ENCODE results near the gene SLC26A1. TPM values are rescaled to one million over a fixed set of nuclear protein-coding genes. Genes with fewer than 3 reads are reported as not detected.

The SLC26A1 gene
- total RNA-seq, 1 donor, result 0.27 TPM

DNA sequence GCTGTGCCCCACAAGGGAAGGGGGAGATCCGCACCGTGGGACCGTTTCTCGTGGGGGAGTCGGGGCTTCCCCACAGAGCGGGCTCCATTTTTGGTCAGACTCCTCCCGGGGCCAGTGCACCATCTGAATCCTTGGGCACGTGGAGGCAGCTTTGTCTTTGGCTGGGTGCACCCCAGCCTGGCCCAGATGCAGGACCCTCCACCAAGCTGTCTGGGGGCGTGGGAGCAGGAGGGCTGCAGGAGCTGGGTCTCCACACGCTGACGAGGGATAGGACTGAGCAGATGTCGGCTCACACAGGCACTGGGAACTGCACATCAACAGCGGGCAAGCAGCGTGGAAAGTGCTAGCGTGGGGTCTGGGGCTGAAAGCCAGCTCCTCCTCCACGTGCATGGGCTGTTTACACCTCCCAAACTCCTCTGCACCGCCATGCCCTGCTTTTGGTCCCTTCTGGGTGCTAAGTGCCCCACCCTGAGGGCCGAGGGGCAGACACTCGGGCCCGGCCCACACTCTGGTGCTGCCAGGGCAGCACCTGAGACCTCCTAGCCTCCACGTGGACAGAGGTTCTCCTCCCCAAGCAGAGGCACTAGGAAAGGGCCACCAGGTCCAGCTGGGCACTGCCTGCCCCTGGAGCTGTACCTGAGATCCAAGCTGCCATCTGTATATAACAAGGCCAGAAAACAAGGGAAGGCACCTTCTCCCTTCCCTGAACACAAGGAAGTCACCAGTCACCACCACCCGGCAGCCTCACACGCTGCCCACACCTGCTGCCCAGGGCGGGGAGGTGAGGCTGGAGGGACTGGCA, 33.7 kb downstream of the SLC26A1 start:
- TF ChIP-seq, protein P1, sequence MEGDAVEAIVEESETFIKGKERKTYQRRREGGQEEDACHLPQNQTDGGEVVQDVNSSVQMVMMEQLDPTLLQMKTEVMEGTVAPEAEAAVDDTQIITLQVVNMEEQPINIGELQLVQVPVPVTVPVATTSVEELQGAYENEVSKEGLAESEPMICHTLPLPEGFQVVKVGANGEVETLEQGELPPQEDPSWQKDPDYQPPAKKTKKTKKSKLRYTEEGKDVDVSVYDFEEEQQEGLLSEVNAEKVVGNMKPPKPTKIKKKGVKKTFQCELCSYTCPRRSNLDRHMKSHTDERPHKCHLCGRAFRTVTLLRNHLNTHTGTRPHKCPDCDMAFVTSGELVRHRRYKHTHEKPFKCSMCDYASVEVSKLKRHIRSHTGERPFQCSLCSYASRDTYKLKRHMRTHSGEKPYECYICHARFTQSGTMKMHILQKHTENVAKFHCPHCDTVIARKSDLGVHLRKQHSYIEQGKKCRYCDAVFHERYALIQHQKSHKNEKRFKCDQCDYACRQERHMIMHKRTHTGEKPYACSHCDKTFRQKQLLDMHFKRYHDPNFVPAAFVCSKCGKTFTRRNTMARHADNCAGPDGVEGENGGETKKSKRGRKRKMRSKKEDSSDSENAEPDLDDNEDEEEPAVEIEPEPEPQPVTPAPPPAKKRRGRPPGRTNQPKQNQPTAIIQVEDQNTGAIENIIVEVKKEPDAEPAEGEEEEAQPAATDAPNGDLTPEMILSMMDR (IDR thresholded peaks at IDR 0.05; ENCODE audit: insufficient read depth, low read length), result no peak
- DNase-seq (ENCODE audit: low read depth), result no peak

DNA sequence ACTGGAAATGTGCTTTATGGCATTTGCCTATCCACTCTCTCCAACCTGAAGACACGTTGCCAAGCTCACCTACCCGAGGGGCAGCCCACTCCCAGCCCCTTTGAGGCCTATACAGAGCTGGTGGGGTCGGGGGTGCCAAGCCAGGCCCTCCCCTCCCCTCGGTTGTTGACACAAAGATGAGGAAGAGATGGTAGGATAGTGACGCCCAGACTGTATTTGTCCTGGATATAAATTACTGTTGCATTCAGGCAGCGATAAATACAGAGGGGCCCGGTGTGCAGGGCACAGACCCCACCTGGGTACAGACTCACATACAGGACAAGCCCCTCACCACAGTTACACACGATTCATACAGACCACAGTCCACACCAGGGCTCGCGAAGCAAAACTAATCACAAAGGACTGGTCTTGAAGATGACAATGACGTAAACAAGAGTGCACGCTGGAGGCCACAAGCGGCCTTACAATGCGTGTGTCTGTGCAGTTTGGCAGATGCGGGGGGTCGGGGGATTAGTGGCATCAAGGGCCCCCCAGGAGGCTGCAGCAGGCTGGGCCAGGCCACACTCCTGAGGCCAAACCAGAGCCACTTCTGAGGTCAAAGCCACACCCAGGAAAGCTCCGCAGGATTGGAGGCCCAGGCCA, 34.4 kb downstream of the SLC26A1 start:
- no peak for DNase-seq (ENCODE audit: low read depth)
- no peak overlapping the region for H3K4me3 ChIP-seq (ENCODE audit: low read depth, low read length)
- TF ChIP-seq, protein P1 (IDR thresholded peaks at IDR 0.05; ENCODE audit: insufficient read depth, low read length), result no peak

More for the DNA sequence above, 33.7 kb downstream of the SLC26A1 start:
- no peak overlapping the region for H3K4me3 ChIP-seq (ENCODE audit: low read depth, low read length)

DNA sequence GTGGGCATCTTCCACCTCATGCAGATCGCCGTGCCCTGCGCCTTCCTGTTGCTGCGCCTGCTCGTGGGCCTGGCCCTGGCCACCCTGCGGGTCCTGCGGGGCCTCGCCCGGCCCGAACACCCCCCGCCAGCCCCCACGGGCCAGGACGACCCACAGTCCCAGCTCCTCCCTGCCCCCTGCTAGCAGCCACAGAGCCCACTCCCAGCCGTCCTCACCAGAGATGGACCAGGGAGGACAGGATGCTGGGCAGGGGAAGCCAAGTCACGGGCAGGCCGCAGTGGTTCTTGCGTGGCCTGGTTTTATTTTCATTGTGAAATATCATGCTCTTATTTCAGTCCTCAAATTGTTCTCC, 34.9 kb downstream of the SLC26A1 start:
- TF ChIP-seq, protein P1 (IDR thresholded peaks at IDR 0.05; ENCODE audit: insufficient read depth, low read length), result no peak
- no peak overlapping the region for H3K4me3 ChIP-seq (ENCODE audit: low read depth, low read length)
- DNase-seq (ENCODE audit: low read depth), result no peak

DNA sequence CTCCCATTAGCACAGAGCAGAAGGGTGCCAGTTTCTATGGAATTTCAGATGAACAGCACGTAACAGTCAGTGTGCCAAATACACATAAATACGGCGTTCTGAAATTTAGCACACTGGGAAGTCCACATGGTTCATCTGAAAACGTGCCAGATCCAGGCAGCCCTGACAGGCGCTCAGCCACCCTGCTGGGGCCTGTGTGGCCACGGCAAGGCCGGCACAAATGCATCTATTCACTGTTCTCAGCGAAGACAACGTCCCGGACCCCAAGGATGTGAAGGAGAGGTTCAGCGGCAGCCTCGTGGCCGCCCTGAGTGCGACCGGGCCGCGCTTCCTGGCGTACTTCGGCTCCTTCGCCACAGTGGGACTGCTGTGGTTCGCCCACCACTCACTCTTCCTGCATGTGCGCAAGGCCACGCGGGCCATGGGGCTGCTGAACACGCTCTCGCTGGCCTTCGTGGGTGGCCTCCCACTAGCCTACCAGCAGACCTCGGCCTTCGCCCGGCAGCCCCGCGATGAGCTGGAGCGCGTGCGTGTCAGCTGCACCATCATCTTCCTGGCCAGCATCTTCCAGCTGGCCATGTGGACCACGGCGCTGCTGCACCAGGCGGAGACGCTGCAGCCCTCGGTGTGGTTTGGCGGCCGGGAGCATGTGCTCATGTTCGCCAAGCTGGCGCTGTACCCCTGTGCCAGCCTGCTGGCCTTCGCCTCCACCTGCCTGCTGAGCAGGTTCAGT, 35.5 kb downstream of the SLC26A1 start:
- TF ChIP-seq, protein P1 (IDR thresholded peaks at IDR 0.05; ENCODE audit: insufficient read depth, low read length), result no peak
- no peak overlapping the region for H3K4me3 ChIP-seq (ENCODE audit: low read depth, low read length)
- no peak for DNase-seq (ENCODE audit: low read depth)

DNA sequence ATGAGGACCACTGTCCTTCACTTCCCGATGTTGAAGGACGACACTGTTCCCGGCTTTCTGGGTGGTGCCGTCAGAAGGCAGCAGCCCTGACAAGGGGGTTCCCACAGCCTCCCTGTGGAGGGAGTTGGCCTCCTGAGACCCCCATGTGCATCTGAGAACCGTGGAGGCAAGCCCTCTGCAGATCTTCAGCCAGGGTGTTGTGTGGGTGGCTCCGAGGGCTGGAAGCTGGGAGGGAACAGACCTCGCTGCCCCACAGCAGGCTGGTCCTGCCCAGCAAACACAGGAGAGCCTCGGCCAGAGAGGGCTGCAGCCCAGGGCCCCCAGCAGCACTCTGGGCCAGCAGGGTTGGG, 36.0 kb downstream of the SLC26A1 start:
- no peak for DNase-seq (ENCODE audit: low read depth)
- TF ChIP-seq, protein P1 (IDR thresholded peaks at IDR 0.05; ENCODE audit: insufficient read depth, low read length), result no peak
- no peak overlapping the region for H3K4me3 ChIP-seq (ENCODE audit: low read depth, low read length)

DNA sequence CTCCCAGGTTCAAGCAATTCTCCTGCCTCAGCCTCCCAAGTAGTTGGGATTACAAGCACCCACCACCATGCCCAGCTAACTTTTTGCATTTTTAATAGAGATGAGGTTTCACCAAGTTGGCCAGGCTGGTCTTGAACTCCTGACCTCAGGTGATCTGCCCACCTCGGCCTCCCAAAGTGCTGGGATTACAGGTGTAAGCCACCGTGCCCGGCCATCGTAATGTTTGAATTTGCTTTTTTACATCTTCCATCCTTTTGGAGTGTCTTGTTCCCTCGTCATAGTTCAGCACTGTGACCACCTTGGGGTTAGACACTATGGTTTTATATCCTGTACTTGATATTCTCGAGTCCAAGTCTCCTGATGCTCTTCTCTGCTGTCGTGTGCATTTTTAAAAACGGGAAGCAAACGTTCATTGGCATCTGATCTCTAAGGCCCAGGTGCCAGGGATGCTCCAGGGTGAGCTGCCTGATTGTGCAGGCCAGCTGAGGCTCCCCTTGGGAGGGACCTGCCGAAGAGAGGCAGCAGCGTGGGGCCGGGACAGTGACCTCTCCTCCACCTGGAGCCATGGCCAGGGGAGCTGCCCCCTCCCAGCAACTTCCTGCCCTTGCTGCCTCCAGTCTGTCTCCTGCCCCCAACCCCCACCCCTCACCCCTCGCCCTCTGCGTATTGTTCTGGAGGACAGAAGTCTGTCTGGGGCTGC, 36.5 kb downstream of the SLC26A1 start:
- H3K4me3 ChIP-seq (ENCODE audit: low read depth, low read length), result no peak overlapping the region
- DNase-seq (ENCODE audit: low read depth), result no peak
- TF ChIP-seq, protein P1 (IDR thresholded peaks at IDR 0.05; ENCODE audit: insufficient read depth, low read length), result no peak
